Esophagus muscularis mucosa (tissue), 4 donors: Measurements from ENCODE around the gene PFDN1.

ENCODE experiments used
- EP300 ChIP-seq: sonication (generic); formaldehyde crosslinking; IDR thresholded peaks from one replicate; pipeline ENCODE4 v1.6.1; 2017; ENCODE audit warnings: antibody characterized with exemption
- POLR2A ChIP-seq: fragments of 450-650 bp; IDR thresholded peaks from one replicate; pipeline ENCODE4 v1.6.1; 2017; ENCODE audit warnings: antibody characterized with exemption, moderate library complexity, mild to moderate bottlenecking, low read depth
- POLR2AphosphoS5 ChIP-seq, 2 donors: sonication (generic); formaldehyde crosslinking; IDR thresholded peaks; one replicate each; pipeline ENCODE4 v1.6.1; 2017; ENCODE audit warnings: antibody characterized with exemption in 2 of 2
- TF ChIP-seq, protein P1 (sequence below), 3 experiments: fragments of 200-600 bp in 2 of 3; fragments of 450-650 bp in 1 of 3; sonication (generic) in 2 of 3; IDR thresholded peaks; one replicate each; pipeline ENCODE4 v1.5.1; 2017 to 2019; ENCODE audit warnings: antibody characterized with exemption in 3 of 3, mild to moderate bottlenecking in 2 of 3, moderate library complexity in 1 of 3

DNA sequence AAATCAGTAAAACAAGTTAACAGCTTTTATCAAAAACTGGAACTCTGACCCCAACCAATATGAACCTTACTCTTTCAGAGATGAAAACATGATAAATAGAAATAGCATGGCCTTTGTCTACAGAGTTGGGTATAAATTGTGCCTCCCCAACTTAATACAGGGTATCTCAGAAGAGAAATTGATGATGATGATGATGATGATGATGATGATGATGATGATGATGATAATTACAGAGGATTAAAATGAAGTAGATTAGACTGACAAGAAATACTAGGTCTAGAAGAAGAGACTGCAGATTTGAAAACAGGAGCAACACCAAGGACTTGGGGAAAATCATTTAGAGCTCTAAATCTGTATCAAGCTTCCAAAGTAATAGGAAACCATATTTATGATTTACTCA lies 27.1 kb downstream of the PFDN1 start:
- TF ChIP-seq, protein P1, sequence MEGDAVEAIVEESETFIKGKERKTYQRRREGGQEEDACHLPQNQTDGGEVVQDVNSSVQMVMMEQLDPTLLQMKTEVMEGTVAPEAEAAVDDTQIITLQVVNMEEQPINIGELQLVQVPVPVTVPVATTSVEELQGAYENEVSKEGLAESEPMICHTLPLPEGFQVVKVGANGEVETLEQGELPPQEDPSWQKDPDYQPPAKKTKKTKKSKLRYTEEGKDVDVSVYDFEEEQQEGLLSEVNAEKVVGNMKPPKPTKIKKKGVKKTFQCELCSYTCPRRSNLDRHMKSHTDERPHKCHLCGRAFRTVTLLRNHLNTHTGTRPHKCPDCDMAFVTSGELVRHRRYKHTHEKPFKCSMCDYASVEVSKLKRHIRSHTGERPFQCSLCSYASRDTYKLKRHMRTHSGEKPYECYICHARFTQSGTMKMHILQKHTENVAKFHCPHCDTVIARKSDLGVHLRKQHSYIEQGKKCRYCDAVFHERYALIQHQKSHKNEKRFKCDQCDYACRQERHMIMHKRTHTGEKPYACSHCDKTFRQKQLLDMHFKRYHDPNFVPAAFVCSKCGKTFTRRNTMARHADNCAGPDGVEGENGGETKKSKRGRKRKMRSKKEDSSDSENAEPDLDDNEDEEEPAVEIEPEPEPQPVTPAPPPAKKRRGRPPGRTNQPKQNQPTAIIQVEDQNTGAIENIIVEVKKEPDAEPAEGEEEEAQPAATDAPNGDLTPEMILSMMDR (IDR thresholded peaks at IDR 0.05), result no peak
- TF ChIP-seq POLR2AphosphoS5 (IDR thresholded peaks at IDR 0.05), result no peak
- TF ChIP-seq POLR2A, result no peak
- no peak for TF ChIP-seq EP300
